Measurements from ENCODE around the gene TCEANC2.

TCEANC2 gene

DNA sequence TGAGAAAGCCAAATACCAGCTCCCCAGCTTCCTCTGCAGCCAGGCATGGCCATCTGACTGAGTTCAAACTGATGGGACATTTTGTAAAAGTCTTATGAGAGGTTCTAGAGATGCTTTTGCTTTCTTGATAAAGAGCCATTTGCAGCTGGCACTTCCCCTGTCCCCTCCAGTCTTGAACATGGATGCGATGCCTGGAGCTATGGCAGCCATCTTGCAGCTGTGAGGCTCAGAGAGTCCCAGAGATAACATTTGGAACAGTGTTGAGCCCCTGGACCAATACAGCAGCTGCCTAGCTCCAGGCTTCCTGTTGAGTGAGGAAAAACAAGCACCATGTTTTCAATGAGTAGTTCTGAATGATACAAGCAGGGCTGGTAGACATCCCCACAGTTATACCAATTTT is 85.6 kb downstream of the TCEANC2 start:
- DNase-seq = no peak

GRCh38 chr1:54139711-54140110 is 86.3 kb downstream of the TCEANC2 start:
- no peak for DNase-seq

DNA sequence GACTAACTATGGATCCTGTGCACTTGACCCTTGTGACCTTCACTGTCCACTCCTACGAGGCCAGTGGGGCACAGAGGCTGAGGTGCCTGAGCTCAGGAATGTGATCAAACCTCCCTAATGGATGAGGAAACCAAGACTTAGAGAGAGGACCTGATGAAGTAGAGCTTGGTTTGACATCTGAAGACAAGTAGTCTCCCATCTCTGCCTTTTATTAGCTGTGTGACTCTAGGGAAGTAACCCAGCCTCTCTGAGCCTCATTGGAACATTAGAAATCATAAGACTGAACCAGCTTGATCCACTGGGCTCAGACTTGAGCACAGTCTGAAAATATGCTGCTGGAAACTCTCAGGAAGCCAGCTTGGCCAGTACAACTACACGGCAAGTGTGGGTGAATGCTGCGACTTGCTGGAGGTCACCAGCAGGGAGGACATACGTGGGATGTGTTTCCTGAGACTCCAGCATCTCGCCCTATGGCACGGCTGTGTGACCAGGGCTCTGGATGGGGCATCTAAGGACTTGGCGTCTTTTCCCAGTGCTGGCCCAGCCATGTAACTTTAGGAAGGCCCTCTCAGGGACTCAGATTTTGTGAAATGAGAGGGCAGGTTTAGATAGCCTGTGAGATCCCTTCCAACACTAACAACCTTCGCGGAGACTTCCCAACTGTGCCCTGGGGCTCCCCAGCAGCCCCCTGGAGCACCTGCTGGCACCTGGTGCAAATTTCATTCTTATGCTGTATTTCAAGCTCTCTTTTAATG is 88.9 kb downstream of the TCEANC2 start:
- DNase-seq = no peak

DNA sequence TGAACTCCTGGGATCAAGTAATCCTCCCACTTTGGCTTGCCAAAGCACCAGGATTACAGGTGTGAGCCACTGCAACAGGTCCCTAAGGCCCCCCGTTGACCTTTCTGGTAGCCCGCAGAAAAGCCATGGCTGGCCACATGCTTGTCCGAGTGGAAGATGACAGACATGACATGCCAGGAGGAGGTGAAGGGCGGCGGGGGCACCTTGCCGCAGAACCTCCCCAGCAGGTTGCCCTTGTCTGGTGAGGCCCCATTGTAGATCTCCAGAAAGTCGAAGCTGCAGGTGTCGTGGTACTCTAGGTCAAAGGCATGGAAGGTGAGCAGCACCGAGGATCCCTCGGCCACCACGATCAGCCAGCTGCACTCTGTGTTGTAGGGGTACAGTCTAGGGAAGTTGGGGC is 91.0 kb downstream of the TCEANC2 start:
- no peak for DNase-seq

GRCh38 chr1:54149734-54150133 is 96.3 kb downstream of the TCEANC2 start:
- DNase-seq = no peak

DNA sequence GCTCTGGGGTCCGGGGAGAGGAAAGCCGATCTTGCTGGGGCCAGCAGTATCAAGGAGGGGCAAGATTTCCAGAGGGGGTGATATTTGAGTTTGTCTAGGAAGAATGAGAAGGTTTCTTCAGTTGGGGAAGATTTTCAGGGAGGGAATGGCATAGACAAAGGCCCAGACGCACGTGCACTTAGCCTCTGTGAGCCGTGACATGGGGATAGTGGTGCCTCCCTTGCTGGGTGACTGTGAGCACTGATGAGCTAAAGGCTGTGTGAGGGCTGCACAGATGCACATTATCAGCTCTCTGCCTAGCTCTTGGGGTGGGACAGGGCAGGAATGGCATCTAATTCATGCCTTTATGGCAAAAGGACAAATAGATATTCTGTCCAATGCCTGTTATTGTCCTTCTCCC is 97.6 kb downstream of the TCEANC2 start:
- no peak for DNase-seq

DNA sequence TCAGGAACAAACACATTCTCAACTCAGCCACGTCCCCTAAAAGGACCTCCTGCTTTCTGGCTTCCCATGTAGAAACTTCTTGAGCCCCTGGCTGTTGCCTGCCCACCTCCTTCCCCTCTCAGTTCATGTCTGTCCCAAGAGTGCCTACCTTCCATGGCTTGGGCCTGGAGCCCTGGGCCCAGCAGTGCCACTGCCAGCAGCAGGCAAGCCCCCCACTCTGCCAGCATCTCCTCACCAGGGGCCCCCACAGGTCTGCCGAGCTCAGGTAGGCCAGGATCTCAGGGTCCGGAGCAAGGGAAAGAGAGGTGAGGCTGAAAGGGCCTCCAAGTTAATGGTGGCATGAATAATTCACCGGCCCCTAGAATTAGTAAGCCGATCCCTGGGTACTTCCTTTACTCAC is 99.3 kb downstream of the TCEANC2 start, which contains the start of gene CDCP2:
CDCP2 (minus strand) TSS at position 305 of the 400 bp plus-strand sequence; CDS start at position 227, 78 bp downstream.
- DNase-seq = no peak

GRCh38 chr1:54153535-54154439 is 100.4 kb downstream of the TCEANC2 start:
- DNase-seq = no peak
